ENCODE measurements around the gene LRBA.

DNA sequence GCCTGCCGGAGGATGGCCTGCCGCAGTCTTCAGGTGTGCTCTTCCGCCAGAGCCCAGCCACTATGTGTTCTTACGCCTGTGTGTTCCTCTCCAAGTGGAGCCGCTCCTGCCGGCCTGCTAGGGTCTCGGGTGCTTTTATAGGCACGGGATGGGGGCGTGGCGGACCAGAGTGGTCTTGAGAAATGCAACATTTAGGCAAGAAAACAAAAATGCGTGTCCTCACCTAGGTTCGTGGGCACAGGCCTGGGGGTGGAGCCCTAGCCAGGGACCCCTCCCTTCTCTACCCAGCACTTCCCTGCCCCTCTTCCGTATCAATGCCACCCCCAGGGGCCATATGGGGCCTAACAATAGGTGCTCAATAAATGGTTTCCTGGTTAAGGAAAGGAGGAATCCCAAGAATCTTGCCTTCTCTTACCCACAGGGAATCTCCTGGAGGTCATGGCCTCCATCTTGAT is 34.4 kb upstream of the LRBA start:
- TF ChIP-seq, protein P1, sequence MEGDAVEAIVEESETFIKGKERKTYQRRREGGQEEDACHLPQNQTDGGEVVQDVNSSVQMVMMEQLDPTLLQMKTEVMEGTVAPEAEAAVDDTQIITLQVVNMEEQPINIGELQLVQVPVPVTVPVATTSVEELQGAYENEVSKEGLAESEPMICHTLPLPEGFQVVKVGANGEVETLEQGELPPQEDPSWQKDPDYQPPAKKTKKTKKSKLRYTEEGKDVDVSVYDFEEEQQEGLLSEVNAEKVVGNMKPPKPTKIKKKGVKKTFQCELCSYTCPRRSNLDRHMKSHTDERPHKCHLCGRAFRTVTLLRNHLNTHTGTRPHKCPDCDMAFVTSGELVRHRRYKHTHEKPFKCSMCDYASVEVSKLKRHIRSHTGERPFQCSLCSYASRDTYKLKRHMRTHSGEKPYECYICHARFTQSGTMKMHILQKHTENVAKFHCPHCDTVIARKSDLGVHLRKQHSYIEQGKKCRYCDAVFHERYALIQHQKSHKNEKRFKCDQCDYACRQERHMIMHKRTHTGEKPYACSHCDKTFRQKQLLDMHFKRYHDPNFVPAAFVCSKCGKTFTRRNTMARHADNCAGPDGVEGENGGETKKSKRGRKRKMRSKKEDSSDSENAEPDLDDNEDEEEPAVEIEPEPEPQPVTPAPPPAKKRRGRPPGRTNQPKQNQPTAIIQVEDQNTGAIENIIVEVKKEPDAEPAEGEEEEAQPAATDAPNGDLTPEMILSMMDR (IDR thresholded peaks at IDR 0.05) = no peak
- no peak for TF ChIP-seq RAD21 (IDR thresholded peaks at IDR 0.05; ENCODE audit: low read length)
- TF ChIP-seq YY1 (IDR thresholded peaks at IDR 0.05; ENCODE audit: low read depth) = no peak
- TF ChIP-seq TAF1 (IDR thresholded peaks at IDR 0.05; ENCODE audit: borderline replicate concordance, low read depth, low read length) = no peak
- TF ChIP-seq, protein P2, sequence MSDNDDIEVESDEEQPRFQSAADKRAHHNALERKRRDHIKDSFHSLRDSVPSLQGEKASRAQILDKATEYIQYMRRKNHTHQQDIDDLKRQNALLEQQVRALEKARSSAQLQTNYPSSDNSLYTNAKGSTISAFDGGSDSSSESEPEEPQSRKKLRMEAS (IDR thresholded peaks at IDR 0.05; ENCODE audit: low read depth) = no peak
- TF ChIP-seq EZH2phosphoT487 (IDR thresholded peaks at IDR 0.05; ENCODE audit: borderline replicate concordance, low read depth) = no peak
- TF ChIP-seq FOXM1 (IDR thresholded peaks at IDR 0.05; ENCODE audit: low read depth) = no peak
- TF ChIP-seq RCOR1 (IDR thresholded peaks at IDR 0.05; ENCODE audit: low read length) = no peak
- no peak for TF ChIP-seq POLR2AphosphoS5 (IDR thresholded peaks at IDR 0.05; ENCODE audit: low read depth, low read length)
- TF ChIP-seq MXI1 (IDR thresholded peaks at IDR 0.05; ENCODE audit: low read depth, low read length) = no peak
- TF ChIP-seq GABPA (IDR thresholded peaks at IDR 0.05; ENCODE audit: low read depth) = no peak

All from SK-N-SH (cell line).